ENCODE results near the gene EGF. TPM values are rescaled to one million over a fixed set of nuclear protein-coding genes. Genes with fewer than 3 reads are reported as not detected.
"Not testable (repeated sequence)": the region's sequence is repeated elsewhere in the genome, so short reads cannot be mapped to it uniquely, and the experiment has no call there.

Gene EGF
- polyA plus RNA-seq, 1 donor = 3.6 TPM

- DNase-seq = no peak
Measured at GRCh38 chr4:109914322-109914721, 1.6 kb downstream of the EGF start.

- no peak for DNase-seq
Measured at GRCh38 chr4:109915385-109916026, 2.8 kb downstream of the EGF start.

GRCh38 chr4:109916027-109916409 lies 3.3 kb downstream of the EGF start:
- no peak for DNase-seq

GRCh38 chr4:109921384-109921808 lies 8.7 kb downstream of the EGF start:
- DNase-seq = no peak

GRCh38 chr4:109925396-109925795 lies 12.7 kb downstream of the EGF start:
- no peak for DNase-seq

GRCh38 chr4:109928327-109929045 lies 15.8 kb downstream of the EGF start:
- no peak for DNase-seq

GRCh38 chr4:109930464-109930863 lies 17.8 kb downstream of the EGF start:
- no peak for DNase-seq

- no peak for DNase-seq
Measured at GRCh38 chr4:109930872-109931271, 18.2 kb downstream of the EGF start.

GRCh38 chr4:109931318-109931717 lies 18.6 kb downstream of the EGF start:
- DNase-seq = no peak

GRCh38 chr4:109937352-109937751 lies 24.7 kb downstream of the EGF start:
- DNase-seq = not testable (repeated sequence)

- no peak for DNase-seq
Measured at GRCh38 chr4:109939190-109939589, 26.5 kb downstream of the EGF start.

GRCh38 chr4:109942292-109942926 lies 29.7 kb downstream of the EGF start:
- DNase-seq = no peak

- no peak for DNase-seq
Measured at GRCh38 chr4:109943745-109944144, 31.1 kb downstream of the EGF start.

GRCh38 chr4:109944591-109944990 lies 31.9 kb downstream of the EGF start:
- DNase-seq = no peak

GRCh38 chr4:109945056-109945455 lies 32.4 kb downstream of the EGF start:
- DNase-seq = no peak

GRCh38 chr4:109946120-109946519 lies 33.4 kb downstream of the EGF start:
- no peak for DNase-seq

- no peak for DNase-seq
Measured at GRCh38 chr4:109947457-109947856, 34.8 kb downstream of the EGF start.

GRCh38 chr4:109947918-109948317 lies 35.2 kb downstream of the EGF start:
- no peak for DNase-seq

- DNase-seq = not testable (repeated sequence)
Measured at GRCh38 chr4:109949099-109949718, 36.5 kb downstream of the EGF start.

- no peak for DNase-seq
Measured at GRCh38 chr4:109952612-109953011, 39.9 kb downstream of the EGF start.

- DNase-seq = no peak
Measured at GRCh38 chr4:109953556-109953955, 40.9 kb downstream of the EGF start.

- no peak for DNase-seq
Measured at GRCh38 chr4:109955146-109955545, 42.5 kb downstream of the EGF start.

GRCh38 chr4:109957227-109957626 lies 44.5 kb downstream of the EGF start:
- DNase-seq = no peak
